ENCODE results near the gene PITX2. TPM values are rescaled to one million over a fixed set of nuclear protein-coding genes. Genes with fewer than 3 reads are reported as not detected.

The PITX2 gene
- total and polyA plus RNA-seq, 2 of the 8 experiments (the other 6 are each of a cell fraction or from before 2014, with no cell fraction given): 0.09 to 0.67 TPM

DNA sequence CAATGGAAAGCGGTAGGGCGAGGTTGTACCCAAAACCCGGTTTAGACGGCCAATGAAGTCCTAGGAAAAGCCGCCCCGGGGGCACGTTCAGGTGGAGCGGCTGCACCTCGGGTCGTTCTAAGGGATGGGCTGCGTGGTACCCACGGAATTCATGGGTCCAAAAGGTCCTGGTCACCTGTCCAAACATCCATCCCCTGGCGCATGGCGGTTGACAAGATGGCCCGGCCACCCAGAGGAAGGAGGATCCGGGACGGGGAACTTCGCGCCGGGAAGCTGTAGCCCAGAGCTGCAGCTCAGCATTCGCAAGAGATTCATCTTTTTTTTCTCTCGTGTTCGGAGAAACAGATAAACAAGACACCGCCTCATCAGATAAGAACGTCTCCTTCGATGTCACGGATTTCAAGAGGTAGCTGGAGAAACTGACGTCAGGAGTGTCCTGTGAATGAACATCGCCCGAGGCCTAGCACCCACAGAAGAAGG, 10.9 kb downstream of the PITX2 start:
- Histone ChIP-seq H4K20me1 (replicated peaks in 1 of 2; ENCODE audit: control insufficient read depth in 1 of 2, insufficient read depth in 2 of 2, low read length in 2 of 2) (peaks cover 0 to 19% of the 10 kb centered on the region in 2 experiments), H3K18ac (ENCODE audit: extremely low read depth, low read length) (no peak overlapping the region), H3K14ac (ENCODE audit: insufficient read length) (no peak overlapping the region), H4K91ac (replicated peaks; ENCODE audit: insufficient read length, low read length) (no peak overlapping the region), H3K27ac (ENCODE audit: low read depth, low read length) (no peak overlapping the region), H3K4ac (replicated peaks; ENCODE audit: insufficient read length, low read depth, low read length) (no peak overlapping the region), H3K79me1 (ENCODE audit: low read depth, low read length) (no peaks in the 10 kb centered on the region), H2BK120ac (replicated peaks; ENCODE audit: low read depth, low read length) (no peak overlapping the region), H3K4me3 (ENCODE audit: extremely low read depth in 1 of 4, insufficient read depth in 2 of 4, low read depth in 3 of 4, low read length in 4 of 4) (peak overlapping the region in 2 of 4 experiments; percentile 8 to 37; a peak in 3 of 8 replicates), H3K79me2 (ENCODE audit: control insufficient read depth in 1 of 2, insufficient read depth in 2 of 2, low read length in 2 of 2) (no peaks in the 10 kb centered on the region), H3K23me2 (ENCODE audit: low read depth, low read length) (peaks cover 12% of the 10 kb centered on the region; the same call in 1 of the 2 replicates), H3K36me3 (ENCODE audit: control insufficient read depth in 2 of 4, insufficient read depth in 4 of 4, low read length in 3 of 4) (no peaks in the 10 kb centered on the region), H3K9me3 (ENCODE audit: insufficient read depth in 2 of 2, low read depth in 1 of 2, low read length in 1 of 2) (no peaks in the 10 kb centered on the region), H4K8ac (ENCODE audit: extremely low read depth, insufficient read depth, low read length) (no peak overlapping the region), H2BK15ac (ENCODE audit: low read length) (no peak overlapping the region), H2AK5ac (ENCODE audit: low read depth, low read length) (0 out of 2 replicates have a peak overlapping the region, but pooled peaks have one; percentile 32), H3K4me2 (ENCODE audit: insufficient read depth in 1 of 2, low read depth in 2 of 2, low read length in 2 of 2) (peak overlapping the region; percentile 47 to 69), H3K4me1 (replicated peaks in 1 of 4; ENCODE audit: control insufficient read depth in 3 of 4, insufficient read depth in 4 of 4, low read length in 3 of 4) (peaks cover 2 to 29% (median 8%) of the 10 kb centered on the region in 4 experiments), H4K5ac (ENCODE audit: insufficient read length, low read depth, low read length) (no peak overlapping the region), H2AFZ (ENCODE audit: low read length) (no peak overlapping the region), H3K56ac (replicated peaks; ENCODE audit: insufficient read length, low read depth, low read length) (no peak overlapping the region), H3K27me3 (replicated peaks in 1 of 4; ENCODE audit: control insufficient read depth in 3 of 4, extremely low read depth in 1 of 4, insufficient read depth in 3 of 4, low read length in 3 of 4) (peaks cover 50 to 92% (median 82%) of the 10 kb centered on the region in 4 experiments), H3K23ac (ENCODE audit: insufficient read length) (no peak overlapping the region), H2BK5ac (ENCODE audit: low read depth, low read length) (no peak overlapping the region), H3K9ac (replicated peaks in 1 of 4; ENCODE audit: extremely low read depth in 1 of 4, low read depth in 3 of 4, low read length in 3 of 4) (no peak overlapping the region), H2BK20ac (ENCODE audit: low read length) (no peak overlapping the region), H2BK12ac (ENCODE audit: low read depth, low read length) (peak overlapping the region; percentile 85; the same call in 1 of the 2 replicates)
- TF ChIP-seq EZH2 (IDR thresholded peaks at IDR 0.05; ENCODE audit: low read depth, low read length, severe bottlenecking) (peak; percentile 73), POLR2A (IDR thresholded peaks at IDR 0.05; ENCODE audit: control extremely low read depth in 1 of 2, low read depth in 2 of 2, low read length in 2 of 2) (no peak), SUZ12 (IDR thresholded peaks at IDR 0.05; ENCODE audit: low read length) (peak; percentile 70), TEAD4 (IDR thresholded peaks at IDR 0.05; ENCODE audit: low read depth, low read length) (no peak), ZNF274 (IDR thresholded peaks at IDR 0.05; ENCODE audit: borderline replicate concordance, extremely low read depth, low read length) (no peak)
- FAIRE-seq (no peak), DNase-seq (ENCODE audit: low read depth in 1 of 2, low spot score in 2 of 2) (peak in 1 of 2 experiments; percentile 52)
- ChIA-PET CTCF (ENCODE audit: partially characterized antibody) (interaction anchor here (0.7 to 2.0 kb wide), 5 partner anchors 17 to 303 kb away, joined by 3 to 6 read pairs (median 3); no protein-coding TSS in a partner anchor), POLR2A (ENCODE audit: partially characterized antibody) (interaction anchor here (0.8 to 1.2 kb wide), 2 partner anchors 10 to 22 kb away, joined by 3 read pairs; no protein-coding TSS in a partner anchor)
- WGBS, 2 experiments (ENCODE audit: extremely low coverage in 1 of 2, insufficient coverage in 1 of 2, insufficient read length in 1 of 2, insufficient replicate concordance in 2 of 2, low coverage in 1 of 2, low lambda C conversion rate in 2 of 2, missing lambda C conversion rate in 1 of 2): 28% methylated on average over 30 of the region's 30 CpGs; no CpG with 5 or more reads in 1 of the 2 experiments
